ENCODE results near the gene ABLIM2. TPM values are rescaled to one million over a fixed set of nuclear protein-coding genes. Genes with fewer than 3 reads are reported as not detected.

The ABLIM2 gene
- total RNA-seq, 1 donor from 2014 or later, result 34.1 TPM

GRCh38 chr4:8176547-8177399 is 18.2 kb upstream of the ABLIM2 start:
- DNase-seq (ENCODE audit: low spot score), result no peak

- DNase-seq (ENCODE audit: low spot score), result no peak
Measured at GRCh38 chr4:8175686-8176085, 17.1 kb upstream of the ABLIM2 start.

GRCh38 chr4:8174970-8175369 is 16.4 kb upstream of the ABLIM2 start:
- no peak for DNase-seq (ENCODE audit: low spot score)

- no peak for DNase-seq (ENCODE audit: low spot score)
Measured at GRCh38 chr4:8173492-8174242, 15.1 kb upstream of the ABLIM2 start.

GRCh38 chr4:8171984-8172924 is 13.6 kb upstream of the ABLIM2 start:
- no peak for DNase-seq (ENCODE audit: low spot score)

DNA sequence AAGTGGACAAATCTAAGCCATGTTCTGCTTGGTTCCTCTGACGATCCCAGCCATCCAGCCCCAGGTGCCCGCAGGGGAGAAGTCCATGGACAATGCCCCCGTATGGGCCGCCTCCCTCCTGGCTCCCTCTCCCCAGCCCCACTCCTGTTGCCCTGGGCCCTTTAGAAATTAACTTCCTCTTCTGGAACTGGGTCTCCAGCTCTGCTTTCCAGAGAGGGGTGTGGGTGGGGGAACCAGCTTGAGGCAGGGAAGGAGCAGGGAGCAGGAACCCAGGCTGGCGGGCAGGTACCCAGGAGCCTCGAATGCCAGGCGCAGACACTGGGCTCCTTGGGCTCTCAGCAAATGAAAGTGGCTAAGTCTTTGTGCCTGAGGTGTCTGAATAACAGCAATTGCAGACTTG is 12.7 kb upstream of the ABLIM2 start:
- no peak for DNase-seq (ENCODE audit: low spot score)

DNA sequence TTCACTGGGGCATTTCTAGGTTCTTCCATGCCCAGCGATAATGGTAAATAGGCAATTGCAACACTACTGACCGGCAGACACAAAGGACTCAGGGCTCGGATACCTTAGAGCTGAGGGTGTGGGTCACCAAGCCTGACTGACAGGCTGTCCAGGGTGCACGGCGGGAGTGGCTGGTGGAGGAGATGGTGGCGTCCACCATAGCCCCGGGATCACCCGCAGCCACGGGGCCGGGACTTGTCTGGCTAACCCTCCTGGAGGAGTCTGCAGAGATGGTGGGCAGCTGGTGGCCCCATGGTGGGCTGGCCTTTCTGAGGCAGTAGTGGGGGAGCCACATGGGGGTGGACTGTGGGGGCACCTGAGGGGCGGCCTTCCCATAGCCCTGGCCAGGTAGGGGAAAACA is 11.7 kb upstream of the ABLIM2 start:
- DNase-seq (ENCODE audit: low spot score), result no peak

DNA sequence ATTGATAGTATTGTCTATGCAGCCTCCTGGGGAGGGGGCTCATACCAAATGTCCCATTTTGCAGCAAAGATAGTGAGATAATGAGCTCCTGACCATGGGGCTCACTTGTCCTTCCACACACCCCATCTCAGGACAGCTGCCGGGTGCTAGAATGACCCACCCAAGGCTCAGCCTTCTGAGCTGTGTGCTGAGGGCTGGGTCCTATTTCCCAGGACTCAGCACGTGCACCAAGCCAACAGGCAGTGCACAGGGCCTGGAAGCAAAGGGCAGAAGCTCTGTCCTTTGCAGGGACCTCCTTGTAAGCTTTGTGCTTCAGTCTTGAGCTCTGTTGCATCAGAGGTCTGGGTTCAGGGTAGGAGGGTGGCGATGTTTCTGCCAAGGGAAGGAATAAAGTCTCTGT is 11.2 kb upstream of the ABLIM2 start:
- no peak for DNase-seq (ENCODE audit: low spot score)

DNA sequence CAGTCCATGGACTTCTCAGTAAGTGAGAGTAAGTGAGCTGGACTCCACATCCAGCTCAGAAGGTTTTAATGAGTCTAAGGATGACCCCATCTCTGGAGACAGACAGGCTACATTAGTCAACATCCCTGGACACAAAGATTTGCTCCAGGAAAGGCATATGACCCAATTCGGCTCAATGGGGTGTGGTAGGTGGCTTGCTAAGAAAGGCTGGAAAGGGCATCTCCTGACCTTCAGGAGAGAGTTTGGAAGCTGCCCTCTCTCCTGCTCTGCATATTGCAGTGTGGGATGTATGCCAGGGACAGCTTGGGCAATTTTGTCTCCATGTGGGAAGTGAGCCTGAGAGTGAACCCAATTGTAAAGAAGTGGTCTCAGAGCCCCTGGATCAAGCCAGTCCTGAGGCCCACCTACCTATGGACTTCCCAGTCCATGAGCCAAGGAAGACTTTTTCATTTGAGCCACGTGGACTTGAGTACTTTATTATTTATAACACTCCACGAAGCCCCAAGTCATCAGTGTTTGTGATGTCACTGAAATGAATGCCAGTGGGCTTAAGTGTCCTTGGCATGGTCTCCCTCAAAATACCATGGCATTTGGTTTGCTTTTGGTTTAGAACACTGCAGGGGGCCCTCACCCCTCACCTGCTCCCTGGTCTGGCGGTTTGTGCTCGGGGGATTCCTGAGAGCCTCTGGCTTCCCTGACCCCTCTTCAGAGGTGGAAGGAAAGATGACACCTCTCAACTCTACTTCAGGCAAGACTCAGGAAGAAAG is 10.4 kb upstream of the ABLIM2 start:
- DNase-seq (ENCODE audit: low spot score), result no peak

DNA sequence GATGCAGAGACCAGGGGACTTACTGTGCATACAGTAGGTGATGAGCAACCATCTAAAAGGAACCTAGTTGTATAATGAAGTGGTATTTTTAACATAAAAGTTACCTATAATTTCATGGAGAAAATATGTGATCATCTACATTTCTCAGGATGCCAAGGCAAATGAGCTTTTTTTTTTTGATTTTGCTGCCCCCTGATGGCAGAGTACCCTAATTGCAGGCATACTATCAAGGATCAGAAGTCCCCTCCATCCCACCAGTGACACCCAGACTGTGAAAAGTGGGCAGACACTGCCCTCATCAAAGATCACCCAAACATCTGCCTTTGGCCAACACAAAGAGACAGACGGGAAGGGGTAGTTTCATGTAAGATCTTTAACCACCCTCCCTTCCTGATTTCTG is 9.6 kb upstream of the ABLIM2 start:
- DNase-seq (ENCODE audit: low spot score), result no peak

GRCh38 chr4:8167815-8168214 is 9.2 kb upstream of the ABLIM2 start:
- no peak for DNase-seq (ENCODE audit: low spot score)

GRCh38 chr4:8167291-8167690 is 8.7 kb upstream of the ABLIM2 start:
- no peak for DNase-seq (ENCODE audit: low spot score)

- DNase-seq (ENCODE audit: low spot score), result no peak
Measured at GRCh38 chr4:8165374-8165896, 6.8 kb upstream of the ABLIM2 start.

- DNase-seq (ENCODE audit: low spot score), result no peak
Measured at GRCh38 chr4:8164687-8165086, 6.1 kb upstream of the ABLIM2 start.

DNA sequence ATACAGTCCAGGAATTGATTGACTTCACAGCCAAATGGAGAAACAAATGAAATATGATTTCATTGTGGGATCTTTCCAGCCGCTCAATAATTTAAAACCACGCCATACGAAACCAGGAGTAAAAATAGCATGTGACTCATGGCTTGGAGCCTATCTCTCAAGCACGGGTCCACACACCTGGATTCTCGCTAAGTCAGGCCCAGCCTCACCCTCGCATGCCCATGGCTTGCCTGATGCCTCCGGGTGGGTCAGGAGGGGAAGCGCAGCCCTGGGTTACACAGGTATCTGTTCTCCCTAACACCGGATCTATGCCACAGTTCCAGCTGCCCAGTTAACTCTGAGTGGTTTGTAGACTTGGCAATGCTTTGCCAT is 5.6 kb upstream of the ABLIM2 start:
- no peak for DNase-seq (ENCODE audit: low spot score)

DNA sequence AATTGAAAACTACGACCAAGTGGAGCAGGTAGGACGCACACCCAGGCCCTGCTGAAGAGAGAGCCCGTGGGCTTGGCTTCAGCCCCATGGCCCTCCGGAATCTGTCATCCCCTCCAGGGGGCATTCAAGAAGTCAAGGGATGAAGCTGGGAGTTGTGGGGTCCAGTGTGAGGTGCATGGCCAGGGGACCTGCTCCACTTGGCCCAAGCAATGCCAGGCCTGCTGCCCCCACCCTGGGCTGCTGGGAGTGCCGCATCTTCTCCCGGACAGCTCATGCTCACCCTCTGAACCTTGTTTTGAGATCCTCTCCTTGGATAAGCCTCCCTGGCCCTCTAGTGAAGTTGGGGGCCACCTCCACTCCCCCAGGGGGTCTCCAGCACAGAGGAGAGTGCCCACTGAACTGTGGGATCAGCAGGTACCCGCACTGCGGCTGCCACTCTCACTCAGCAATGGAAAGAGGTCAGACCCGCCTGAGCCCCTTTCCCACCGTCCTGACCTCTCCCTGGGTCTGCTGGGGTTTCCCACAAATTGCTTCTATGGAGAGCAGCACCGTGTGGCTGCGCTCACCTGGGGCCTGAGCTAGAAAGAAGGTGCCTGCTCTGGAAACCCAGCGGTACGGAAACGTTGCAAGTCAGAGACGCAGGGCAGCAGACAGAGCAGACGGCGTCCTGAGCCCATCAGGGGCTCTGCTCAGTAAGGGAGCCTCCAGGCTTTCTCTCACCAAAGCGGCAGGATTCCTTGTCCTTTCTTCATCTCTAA is 5.0 kb upstream of the ABLIM2 start:
- no peak for DNase-seq (ENCODE audit: low spot score)

- DNase-seq (ENCODE audit: low spot score), result no peak
Measured at GRCh38 chr4:8163026-8163425, 4.4 kb upstream of the ABLIM2 start.

- DNase-seq (ENCODE audit: low spot score), result no peak
Measured at GRCh38 chr4:8162625-8163024, 4.0 kb upstream of the ABLIM2 start.

DNA sequence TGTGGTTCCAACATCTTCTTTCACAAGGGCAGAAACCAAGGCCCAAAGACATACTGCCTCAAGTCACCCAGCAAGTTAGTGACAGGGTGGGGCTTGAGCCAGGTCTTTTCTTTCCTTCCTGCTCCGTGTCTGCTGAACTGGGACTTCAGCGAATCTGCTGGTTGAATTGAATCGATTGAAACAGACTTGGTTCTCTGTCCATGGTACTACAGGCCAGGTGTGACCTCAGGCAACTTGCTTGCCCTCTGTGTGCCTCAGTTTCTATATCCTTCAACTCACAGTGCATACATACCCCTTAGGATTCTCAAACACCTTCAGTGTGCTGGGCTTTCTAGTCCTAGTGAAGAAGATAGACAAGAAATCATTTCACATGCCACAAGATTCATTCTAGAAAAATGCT is 2.0 kb upstream of the ABLIM2 start:
- DNase-seq (ENCODE audit: low spot score), result no peak

DNA sequence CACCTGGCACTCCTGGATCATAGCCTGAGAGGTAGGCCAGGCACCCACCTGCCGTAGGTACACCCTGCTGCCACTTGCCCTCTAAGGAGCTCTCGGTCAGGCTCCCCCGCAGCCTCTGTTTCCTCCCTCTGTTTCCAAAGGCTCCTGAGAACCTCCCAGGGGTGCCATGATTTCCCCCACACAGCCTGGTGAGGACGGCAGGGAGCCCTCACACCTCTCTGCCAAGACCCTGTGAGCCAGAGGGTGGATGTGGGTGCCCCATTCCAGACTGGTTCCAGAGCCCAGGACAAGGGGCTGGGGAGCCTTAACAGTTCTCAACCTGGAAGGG is 1.6 kb upstream of the ABLIM2 start:
- DNase-seq (ENCODE audit: low spot score), result no peak

All from mesenteric fat pad (tissue), 1 donor.